Activated T-helper 2 cell treated with anti-CD3 and anti-CD28 coated beads, Interferon-gamma antibody, Interleukin-2, Interleukin-4, amounts not matched to agents 10 μg/mL and 5 μg/mL and 100 μg/mL, durations not matched to agents 14 hours and 24 hours and 36 hours (primary cell): ENCODE measurements around the gene ACSL1. TPM values are rescaled to one million over a fixed set of nuclear protein-coding genes. Genes with fewer than 3 reads are reported as not detected.
"Not testable (repeated sequence)": the region's sequence is repeated elsewhere in the genome, so short reads cannot be mapped to it uniquely, and the experiment has no call there.

Source experiments
- DNase-seq: peaks from one replicate; pipeline ENCODE4 v3.0.0; 2021; ENCODE audit warnings: low spot score
- H3K27ac Mint-ChIP-seq: one replicate; pipeline ENCODE4 v1.8.0; 2021; ENCODE audit warnings: mixed read lengths
- H3K27me3 Mint-ChIP-seq: one replicate; pipeline ENCODE4 v1.8.0; 2021; ENCODE audit warnings: low read depth, mixed read lengths
- H3K36me3 Mint-ChIP-seq: one replicate; pipeline ENCODE4 v1.8.0; 2021; ENCODE audit warnings: low read depth, mixed read lengths
- H3K4me1 Mint-ChIP-seq: one replicate; pipeline ENCODE4 v1.8.0; 2021; ENCODE audit warnings: low read depth, mixed read lengths
- H3K4me3 Mint-ChIP-seq: one replicate; pipeline ENCODE4 v1.8.0; 2021; ENCODE audit warnings: low read depth, mild to moderate bottlenecking, moderate library complexity, mixed read lengths
- H3K9me3 Mint-ChIP-seq: one replicate; pipeline ENCODE4 v1.8.0; 2021; ENCODE audit warnings: mixed read lengths
- intact Hi-C: fragments of 100-400 bp; cut with micrococcal nuclease; formaldehyde crosslinking; loops from one replicate; pipeline ENCODE4 v1.15.1; 2023
- total RNA-seq: library from RNA; stranded (reverse); gene quantifications from 2 replicates; pipeline ENCODE4 v1.2.3, GENCODE V29; 2022

The ACSL1 gene
- total RNA-seq, 1 donor from 2014 or later: 42.7 TPM

GRCh38 chr4:184851200-184851541 is 25.4 kb upstream of the ACSL1 start:
- DNase-seq: no peak
- Mint-ChIP-seq H3K27ac (no peak overlapping the region), H3K9me3 (no peaks in the 10 kb centered on the region), H3K36me3 (no peaks in the 10 kb centered on the region), H3K4me3 (no peak overlapping the region), H3K4me1 (peaks cover 36% of the 10 kb centered on the region), H3K27me3 (peaks cover 2% of the 10 kb centered on the region)
- intact Hi-C loops: loop anchor here (2.0 to 10.0 kb wide), 4 partner anchors 26 to 114 kb away; partner anchors contain the start of gene ACSL1

- intact Hi-C loops: loop anchor here (2.0 to 10.0 kb wide), 4 partner anchors 26 to 114 kb away; partner anchors contain the start of gene ACSL1
- H3K4me3 Mint-ChIP-seq: no peak overlapping the region
- H3K27ac Mint-ChIP-seq: no peak overlapping the region
Observed at GRCh38 chr4:184850431-184851199, 24.8 kb upstream of the ACSL1 start.

GRCh38 chr4:184850018-184850417 is 24.2 kb upstream of the ACSL1 start:
- H3K36me3 Mint-ChIP-seq: no peaks in the 10 kb centered on the region
- no peak overlapping the region for H3K4me3 Mint-ChIP-seq
- H3K4me1 Mint-ChIP-seq: peaks cover 34% of the 10 kb centered on the region
- intact Hi-C loops: loop anchor here (2.0 to 10.0 kb wide), 4 partner anchors 25 to 115 kb away; partner anchors contain the start of gene ACSL1
- H3K27ac Mint-ChIP-seq: no peak overlapping the region
- DNase-seq: no peak
- no peaks in the 10 kb centered on the region for H3K9me3 Mint-ChIP-seq
- H3K27me3 Mint-ChIP-seq: peaks cover 2% of the 10 kb centered on the region

More at GRCh38 chr4:184850431-184851199, 24.8 kb upstream of the ACSL1 start:
- Mint-ChIP-seq H3K4me1 (peaks cover 36% of the 10 kb centered on the region), H3K9me3 (no peaks in the 10 kb centered on the region), H3K27me3 (peaks cover 2% of the 10 kb centered on the region), H3K36me3 (no peaks in the 10 kb centered on the region)
- no peak for DNase-seq

- intact Hi-C loops: no loop called here
- DNase-seq: no peak
- peaks cover 27% of the 10 kb centered on the region for H3K4me1 Mint-ChIP-seq
- H3K27ac Mint-ChIP-seq: peak overlapping the region; percentile 78
- no peaks in the 10 kb centered on the region for H3K36me3 Mint-ChIP-seq
- peak overlapping the region; percentile 43 for H3K4me3 Mint-ChIP-seq
- no peaks in the 10 kb centered on the region for H3K9me3 Mint-ChIP-seq
- H3K27me3 Mint-ChIP-seq: peaks cover 2% of the 10 kb centered on the region
Observed at GRCh38 chr4:184849185-184849584, 23.4 kb upstream of the ACSL1 start.

- Mint-ChIP-seq H3K9me3 (no peaks in the 10 kb centered on the region), H3K36me3 (no peaks in the 10 kb centered on the region), H3K4me3 (peak overlapping the region; percentile 15), H3K27ac (peak overlapping the region; percentile 72), H3K4me1 (peaks cover 32% of the 10 kb centered on the region), H3K27me3 (peaks cover 4% of the 10 kb centered on the region)
- DNase-seq: no peak
- intact Hi-C loops: no loop called here
Observed at GRCh38 chr4:184848510-184848909, 22.7 kb upstream of the ACSL1 start.

- Mint-ChIP-seq H3K4me3 (no peak overlapping the region), H3K36me3 (no peaks in the 10 kb centered on the region), H3K27ac (no peak overlapping the region), H3K27me3 (peaks cover 4% of the 10 kb centered on the region), H3K4me1 (peaks cover 32% of the 10 kb centered on the region), H3K9me3 (no peaks in the 10 kb centered on the region)
- DNase-seq: no peak
- intact Hi-C loops: no loop called here
Observed at GRCh38 chr4:184846531-184846930, 20.8 kb upstream of the ACSL1 start.

GRCh38 chr4:184845367-184846021 is 19.7 kb upstream of the ACSL1 start:
- Mint-ChIP-seq H3K4me3 (no peak overlapping the region), H3K36me3 (no peaks in the 10 kb centered on the region), H3K9me3 (no peaks in the 10 kb centered on the region), H3K27ac (no peak overlapping the region), H3K27me3 (peaks cover 6% of the 10 kb centered on the region), H3K4me1 (peaks cover 32% of the 10 kb centered on the region)
- DNase-seq: no peak
- intact Hi-C loops: loop anchor here (2.0 kb wide), 1 partner anchor 19 kb away; no protein-coding TSS in a partner anchor

GRCh38 chr4:184844742-184845141 is 19.0 kb upstream of the ACSL1 start:
- Mint-ChIP-seq H3K27me3 (peaks cover 6% of the 10 kb centered on the region), H3K9me3 (no peaks in the 10 kb centered on the region), H3K4me3 (no peak overlapping the region), H3K27ac (no peak overlapping the region), H3K36me3 (no peaks in the 10 kb centered on the region), H3K4me1 (peaks cover 27% of the 10 kb centered on the region)
- no peak for DNase-seq
- intact Hi-C loops: loop anchor here (2.0 kb wide), 1 partner anchor 18 kb away; no protein-coding TSS in a partner anchor

GRCh38 chr4:184843984-184844554 is 18.3 kb upstream of the ACSL1 start:
- peaks cover 22% of the 10 kb centered on the region for H3K4me1 Mint-ChIP-seq
- H3K4me3 Mint-ChIP-seq: no peak overlapping the region
- intact Hi-C loops: loop anchor here (2.0 kb wide), 1 partner anchor 17 kb away; no protein-coding TSS in a partner anchor
- peaks cover 10% of the 10 kb centered on the region for H3K27me3 Mint-ChIP-seq
- H3K9me3 Mint-ChIP-seq: no peaks in the 10 kb centered on the region
- peak overlapping the region; percentile 67 for H3K27ac Mint-ChIP-seq
- no peaks in the 10 kb centered on the region for H3K36me3 Mint-ChIP-seq
- no peak for DNase-seq

GRCh38 chr4:184839075-184839399 is 13.3 kb upstream of the ACSL1 start:
- H3K27me3 Mint-ChIP-seq, H3K9me3 Mint-ChIP-seq, DNase-seq, H3K36me3 Mint-ChIP-seq, H3K4me3 Mint-ChIP-seq, H3K27ac Mint-ChIP-seq, intact Hi-C loops: not testable (repeated sequence)
- peaks cover 12% of the 10 kb centered on the region for H3K4me1 Mint-ChIP-seq

GRCh38 chr4:184838249-184839074 is 12.7 kb upstream of the ACSL1 start:
- no peak overlapping the region for H3K4me3 Mint-ChIP-seq
- intact Hi-C loops: no loop called here
- peaks cover 6% of the 10 kb centered on the region for H3K27me3 Mint-ChIP-seq
- no peaks in the 10 kb centered on the region for H3K9me3 Mint-ChIP-seq
- DNase-seq: no peak
- peaks cover 8% of the 10 kb centered on the region for H3K4me1 Mint-ChIP-seq
- no peak overlapping the region for H3K27ac Mint-ChIP-seq
- no peaks in the 10 kb centered on the region for H3K36me3 Mint-ChIP-seq

- H3K27ac Mint-ChIP-seq: no peak overlapping the region
- DNase-seq: no peak
- H3K27me3 Mint-ChIP-seq: peaks cover 6% of the 10 kb centered on the region
- no peaks in the 10 kb centered on the region for H3K9me3 Mint-ChIP-seq
- intact Hi-C loops: no loop called here
- no peak overlapping the region for H3K4me3 Mint-ChIP-seq
- H3K4me1 Mint-ChIP-seq: peaks cover 8% of the 10 kb centered on the region
- no peaks in the 10 kb centered on the region for H3K36me3 Mint-ChIP-seq
Observed at GRCh38 chr4:184836613-184837012, 10.8 kb upstream of the ACSL1 start.
